ENCODE results near the gene KCNG4.

GRCh38 chr16:84240455-84240854 is 643 bp upstream of the KCNG4 start:
- TF ChIP-seq SP1 (IDR thresholded peaks at IDR 0.05) (no peak), BHLHE40 (IDR thresholded peaks at IDR 0.05; ENCODE audit: borderline replicate concordance) (no peak), ARNT (IDR thresholded peaks at IDR 0.05) (no peak), TARDBP (IDR thresholded peaks at IDR 0.05) (no peak), SUZ12 (IDR thresholded peaks at IDR 0.05) (no peak), NFRKB (IDR thresholded peaks at IDR 0.05) (no peak)

Measured in HEK293T (cell line).